Measurements from ENCODE around the gene ZMIZ1.

ZMIZ1 gene

DNA sequence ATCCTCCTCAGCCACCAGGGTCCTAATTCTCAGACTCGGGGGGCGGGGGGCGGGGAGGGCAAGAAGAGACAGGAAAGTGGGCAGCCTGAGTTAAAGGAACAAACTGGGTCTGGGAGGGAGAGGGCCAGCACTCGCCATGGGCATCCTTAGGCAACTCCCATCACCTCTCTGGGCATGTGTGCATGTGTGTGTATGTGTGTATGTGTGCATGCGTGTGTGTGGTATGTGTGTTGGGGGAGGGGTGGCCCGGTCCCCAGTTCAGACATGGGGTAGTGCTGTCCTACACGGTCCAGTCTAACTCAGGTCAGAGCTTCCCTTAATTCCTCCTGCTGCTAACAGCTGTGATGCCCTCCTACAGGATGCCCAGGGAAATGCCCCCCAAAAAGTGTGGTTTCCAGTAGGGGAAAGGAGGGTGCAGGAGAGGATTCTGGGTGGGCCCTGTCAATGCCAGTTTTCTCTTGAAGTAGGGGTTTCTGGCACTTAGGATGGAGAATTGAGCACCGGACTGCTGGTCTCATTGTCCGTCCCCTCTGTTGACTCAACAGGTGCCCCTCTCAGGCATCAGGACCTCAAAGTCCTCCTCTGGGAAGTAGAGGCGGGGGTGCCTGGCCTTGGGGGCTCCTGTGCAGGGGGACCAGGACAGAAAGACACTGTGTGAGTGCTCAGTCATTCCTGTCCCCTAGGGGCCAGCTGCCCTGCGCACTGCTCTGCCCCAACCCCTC, 15.1 kb upstream of the ZMIZ1 start:
- FAIRE-seq: no peak

DNA sequence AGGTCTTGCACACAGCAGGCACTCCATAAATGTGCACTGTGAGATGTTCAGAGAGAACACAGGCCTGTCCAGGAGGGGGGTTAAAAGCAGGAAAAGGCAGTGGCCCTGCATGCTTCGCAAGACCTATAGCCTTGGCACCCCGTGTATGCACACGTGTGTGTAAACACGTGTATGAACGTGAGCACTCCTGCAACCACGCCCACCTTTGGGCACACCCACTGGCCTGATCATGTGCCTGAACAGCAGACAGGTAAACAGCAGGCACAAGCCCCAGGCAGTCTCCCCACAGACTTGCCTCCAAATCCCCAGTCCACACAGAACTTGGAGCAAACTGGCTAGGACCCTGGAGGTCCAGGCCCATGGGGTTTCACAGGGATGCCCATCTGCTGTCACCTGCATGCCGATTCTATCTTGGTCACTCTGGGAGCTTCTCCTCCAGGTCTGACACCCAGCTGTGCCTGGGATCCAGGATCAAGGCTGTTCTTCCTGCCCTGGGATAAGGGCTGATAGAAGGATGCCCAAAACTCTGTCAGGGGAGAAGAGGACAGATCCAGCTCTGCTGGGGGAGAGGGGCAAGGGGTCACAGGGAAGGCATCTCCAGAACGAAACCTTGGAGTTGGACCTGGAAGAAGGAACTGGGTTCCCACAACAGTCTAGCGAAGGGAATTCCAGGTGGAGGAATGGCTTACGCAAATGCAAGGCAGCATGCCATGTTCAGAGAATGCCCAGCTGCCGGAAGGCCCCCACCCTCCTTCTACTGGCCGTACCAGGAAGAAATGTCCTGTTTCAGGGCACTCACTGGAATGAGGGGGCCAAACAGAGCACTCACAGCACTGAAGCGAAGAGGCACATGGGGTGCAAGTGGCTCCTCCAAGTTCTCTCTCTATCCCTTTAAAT, 14.3 kb upstream of the ZMIZ1 start:
- no peak for FAIRE-seq

DNA sequence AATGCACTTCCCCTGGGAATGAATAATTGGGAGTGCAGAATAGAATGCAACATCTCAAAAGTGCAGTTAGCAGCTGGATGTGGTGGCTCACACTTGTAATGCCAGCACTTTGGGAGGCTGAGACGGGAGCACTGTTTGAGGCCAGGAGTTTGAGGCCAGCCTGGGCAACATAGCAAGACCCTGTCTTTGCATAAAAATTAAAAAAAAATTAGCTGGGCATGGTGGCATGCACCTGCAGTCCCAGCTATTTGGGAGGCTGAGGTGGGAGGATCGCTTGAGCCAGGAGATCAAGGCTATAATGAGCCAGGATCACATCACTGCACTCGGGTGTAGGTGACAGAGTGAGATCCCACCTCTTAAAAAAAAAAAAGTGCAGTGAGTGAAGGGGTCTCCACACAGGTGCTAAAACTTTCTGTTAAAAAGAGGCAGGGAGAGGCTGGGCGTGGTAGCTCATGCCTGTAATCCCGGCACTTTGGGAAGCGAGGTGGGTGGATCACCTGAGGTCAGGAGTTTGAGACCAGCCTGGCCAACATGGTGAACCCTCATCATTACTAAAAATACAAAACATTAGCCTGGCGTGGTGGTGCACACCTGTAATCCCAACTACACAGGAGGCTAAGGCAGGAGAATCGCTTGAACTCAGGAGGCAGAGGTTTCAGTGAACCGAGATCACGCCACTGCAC, 13.5 kb upstream of the ZMIZ1 start:
- no peak for FAIRE-seq

DNA sequence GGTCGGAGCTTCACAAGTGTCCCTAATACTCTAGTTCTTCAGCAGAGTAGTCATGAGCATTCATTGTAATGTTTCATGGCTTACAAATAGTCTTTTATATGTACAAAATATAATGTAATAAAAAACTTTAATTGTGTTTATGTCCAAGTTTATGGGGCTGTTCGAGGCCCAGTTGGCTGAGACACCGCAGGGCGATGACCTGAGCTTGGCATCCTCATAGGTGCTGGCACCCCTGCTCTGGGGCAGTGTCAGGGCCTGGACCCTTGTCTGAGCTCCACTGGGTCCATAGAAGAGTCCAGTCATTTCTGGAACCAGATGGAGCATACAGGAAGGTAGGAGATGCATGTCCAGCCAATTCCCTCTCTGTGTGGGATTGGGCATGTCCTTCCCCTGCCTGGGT, 12.9 kb upstream of the ZMIZ1 start:
- no peak for FAIRE-seq

DNA sequence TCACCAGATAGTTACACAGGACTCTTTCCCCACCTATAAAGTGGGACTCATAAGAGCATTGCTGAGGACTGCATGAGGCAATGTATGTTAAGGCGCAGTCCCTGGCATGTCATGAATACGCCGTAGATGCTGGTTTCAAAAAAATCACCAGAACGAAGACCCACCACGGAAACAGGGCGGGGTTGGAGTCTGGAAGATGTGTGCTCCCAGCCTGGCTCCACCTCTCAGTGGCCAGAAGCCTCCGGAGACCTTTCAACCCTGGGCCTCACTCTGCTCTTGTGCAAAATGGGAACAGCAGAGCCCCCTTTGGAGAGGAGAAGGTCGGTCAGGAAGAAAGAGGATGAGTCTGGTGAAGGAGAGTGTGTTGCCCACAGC, 12.4 kb upstream of the ZMIZ1 start:
- no peak for FAIRE-seq

DNA sequence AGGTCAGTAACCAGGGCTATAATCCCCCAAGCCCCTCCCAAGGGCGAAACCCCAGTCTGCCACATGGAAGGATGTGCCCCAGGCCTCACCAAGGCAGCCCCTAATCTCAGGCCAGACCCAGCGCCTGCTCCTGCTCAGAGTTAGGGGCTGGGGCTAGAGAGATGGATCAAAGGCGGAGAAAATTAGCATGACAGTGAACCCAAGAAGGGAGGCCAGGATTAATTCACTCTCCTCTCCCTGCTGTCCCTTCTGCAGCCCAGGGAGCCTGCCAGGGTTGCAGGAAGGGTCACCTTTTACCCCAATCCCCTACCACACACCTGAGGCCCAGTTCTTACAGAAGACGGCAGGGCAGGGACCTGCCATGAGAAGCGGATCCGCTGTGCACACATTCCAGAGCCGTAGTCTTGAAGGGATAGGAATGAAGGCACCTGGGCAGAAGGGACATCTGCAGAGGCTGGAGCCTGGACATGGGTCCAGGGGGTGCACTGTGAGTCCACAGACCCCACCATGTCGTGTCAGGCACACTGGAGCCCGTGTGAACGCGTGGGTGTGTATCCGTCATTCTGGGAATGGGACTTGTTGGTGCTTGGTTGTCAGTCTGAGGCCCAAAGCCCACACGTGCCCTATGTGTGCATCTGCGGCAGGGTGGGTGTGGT, 11.9 kb upstream of the ZMIZ1 start:
- FAIRE-seq: no peak

DNA sequence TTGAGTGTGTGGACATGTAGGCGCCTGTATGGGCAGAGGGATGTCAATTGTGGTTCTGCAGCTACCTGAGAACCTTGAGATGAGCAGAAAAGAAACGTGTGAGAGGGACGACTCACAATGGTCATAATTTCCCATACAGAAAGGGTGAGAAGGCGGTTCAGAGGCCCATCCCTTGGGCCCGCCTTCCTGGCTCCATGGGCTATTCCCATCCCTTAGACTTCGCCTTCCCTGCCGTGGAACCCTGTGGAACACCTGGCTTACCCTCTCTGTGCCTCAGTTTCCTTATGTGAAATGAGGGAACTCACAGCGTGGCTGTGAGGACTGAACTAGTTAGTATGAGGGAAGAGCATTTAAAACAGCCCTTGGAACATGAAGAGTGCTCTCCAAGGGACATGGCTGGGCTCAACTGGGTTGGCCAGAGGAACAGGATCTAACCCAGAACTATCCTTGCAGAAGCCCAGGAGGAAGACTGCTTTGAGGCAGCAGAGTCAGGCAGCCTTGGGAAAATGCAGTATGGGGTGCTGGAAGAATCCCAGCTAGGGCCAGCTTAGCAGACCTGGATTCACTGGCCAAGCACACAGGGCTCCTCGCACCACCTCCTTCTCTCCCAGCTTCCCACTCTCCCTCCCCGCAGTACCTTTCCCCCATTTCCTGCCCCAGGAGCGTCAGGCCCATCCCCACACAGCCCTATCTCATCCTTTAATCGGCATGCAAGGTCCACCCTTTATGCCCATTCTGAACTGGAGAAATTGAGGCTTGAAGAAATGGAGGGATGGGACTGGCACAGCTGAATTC, 11.1 kb upstream of the ZMIZ1 start:
- no peak for FAIRE-seq

DNA sequence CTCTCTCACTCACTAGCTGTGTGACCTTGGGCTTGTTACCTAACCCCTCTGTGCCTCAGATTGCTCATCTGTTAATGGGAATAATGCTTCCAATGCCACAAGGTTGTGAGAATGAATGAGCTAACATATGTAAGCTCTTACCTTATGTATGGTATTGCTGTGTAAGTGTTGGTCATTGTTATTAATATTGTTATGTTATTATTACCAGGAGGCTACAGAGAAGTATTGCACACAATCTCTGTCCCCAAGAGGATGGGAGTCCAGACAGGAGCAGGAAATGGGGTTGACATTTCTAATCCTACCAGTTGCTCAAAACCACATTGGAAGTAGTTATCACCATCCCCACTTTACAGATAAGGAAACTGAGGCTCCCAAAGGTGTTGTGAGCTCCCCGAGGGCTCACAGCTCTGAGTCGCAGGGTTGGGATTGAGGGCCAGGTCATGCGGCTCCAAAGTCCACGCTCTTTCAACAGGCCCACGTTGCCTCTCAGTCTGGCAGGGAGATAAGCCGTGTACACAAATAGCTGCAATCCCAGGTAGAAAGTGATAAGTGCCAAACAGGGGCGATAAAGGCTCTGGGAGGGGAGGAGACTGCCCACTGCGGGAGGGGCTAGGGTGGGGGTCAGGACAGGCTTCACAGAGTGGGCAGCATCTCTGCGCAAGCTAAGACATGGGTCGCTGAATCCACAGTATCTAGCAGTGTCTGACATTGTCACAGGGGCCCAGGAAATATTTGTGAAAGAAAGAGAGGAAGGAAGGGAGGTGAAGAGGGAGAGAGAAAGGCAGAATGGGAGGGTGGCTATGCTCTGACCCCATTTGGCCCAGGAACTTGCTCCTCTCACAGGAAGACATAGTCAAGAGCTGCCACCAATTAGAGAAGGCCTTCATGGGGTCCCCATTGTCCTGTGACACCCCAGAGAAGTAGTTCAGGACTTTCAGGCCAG, 9.6 kb upstream of the ZMIZ1 start:
- no peak for FAIRE-seq

DNA sequence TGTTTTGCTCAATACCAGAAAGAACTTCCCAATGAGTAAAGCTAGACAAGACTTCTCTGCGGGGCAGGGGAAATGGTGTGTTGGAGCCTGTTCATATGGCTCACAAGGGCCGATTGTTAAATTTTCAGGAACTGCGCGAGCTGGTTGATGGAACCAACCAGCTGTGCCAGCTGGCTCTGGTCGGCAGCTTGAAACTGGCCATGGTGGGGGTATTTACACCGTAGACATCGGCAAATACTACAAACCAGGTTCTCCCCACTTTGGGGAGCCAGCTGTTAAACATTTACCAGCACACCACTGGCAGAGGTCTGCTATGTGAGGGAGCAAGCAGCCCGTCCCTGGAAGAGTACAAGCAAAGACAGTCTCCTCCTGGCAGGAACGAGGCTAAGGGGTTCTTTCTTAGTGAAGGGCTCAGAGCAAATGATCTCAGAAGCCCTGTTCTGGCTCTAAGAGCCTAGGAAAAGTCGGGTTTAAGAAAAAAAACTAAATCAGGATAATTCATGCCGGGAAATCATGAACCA, 8.8 kb upstream of the ZMIZ1 start:
- no peak for FAIRE-seq

DNA sequence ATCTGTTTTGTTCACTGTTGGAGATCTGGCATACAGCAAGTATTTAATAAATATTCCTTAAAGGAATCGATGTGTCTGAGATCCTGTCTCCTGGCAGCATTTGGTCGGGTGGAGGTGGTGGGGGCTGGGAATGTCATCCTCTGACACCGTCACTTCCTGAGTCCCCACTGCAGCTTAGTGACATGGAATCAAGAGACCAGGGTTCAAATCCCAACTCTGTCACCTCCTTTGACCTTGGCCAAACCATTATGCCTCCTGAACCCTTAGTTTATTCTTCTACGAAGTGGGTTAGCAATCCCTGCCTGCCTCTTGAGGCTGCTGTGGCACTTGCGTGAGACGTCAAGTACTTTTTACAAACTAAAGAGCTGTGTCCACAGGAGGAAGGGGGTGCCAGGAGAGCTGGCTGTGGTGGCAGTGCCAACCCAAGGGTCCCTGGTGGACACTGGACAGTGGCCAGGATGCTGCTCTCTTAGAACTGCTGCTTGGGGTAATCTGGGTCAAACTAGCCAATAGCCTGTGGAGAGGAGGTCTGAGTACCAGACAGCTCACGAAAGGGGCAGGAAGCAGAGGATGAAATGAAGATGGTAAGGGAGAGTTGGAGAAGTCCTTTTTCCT, 8.0 kb upstream of the ZMIZ1 start:
- no peak for FAIRE-seq

DNA sequence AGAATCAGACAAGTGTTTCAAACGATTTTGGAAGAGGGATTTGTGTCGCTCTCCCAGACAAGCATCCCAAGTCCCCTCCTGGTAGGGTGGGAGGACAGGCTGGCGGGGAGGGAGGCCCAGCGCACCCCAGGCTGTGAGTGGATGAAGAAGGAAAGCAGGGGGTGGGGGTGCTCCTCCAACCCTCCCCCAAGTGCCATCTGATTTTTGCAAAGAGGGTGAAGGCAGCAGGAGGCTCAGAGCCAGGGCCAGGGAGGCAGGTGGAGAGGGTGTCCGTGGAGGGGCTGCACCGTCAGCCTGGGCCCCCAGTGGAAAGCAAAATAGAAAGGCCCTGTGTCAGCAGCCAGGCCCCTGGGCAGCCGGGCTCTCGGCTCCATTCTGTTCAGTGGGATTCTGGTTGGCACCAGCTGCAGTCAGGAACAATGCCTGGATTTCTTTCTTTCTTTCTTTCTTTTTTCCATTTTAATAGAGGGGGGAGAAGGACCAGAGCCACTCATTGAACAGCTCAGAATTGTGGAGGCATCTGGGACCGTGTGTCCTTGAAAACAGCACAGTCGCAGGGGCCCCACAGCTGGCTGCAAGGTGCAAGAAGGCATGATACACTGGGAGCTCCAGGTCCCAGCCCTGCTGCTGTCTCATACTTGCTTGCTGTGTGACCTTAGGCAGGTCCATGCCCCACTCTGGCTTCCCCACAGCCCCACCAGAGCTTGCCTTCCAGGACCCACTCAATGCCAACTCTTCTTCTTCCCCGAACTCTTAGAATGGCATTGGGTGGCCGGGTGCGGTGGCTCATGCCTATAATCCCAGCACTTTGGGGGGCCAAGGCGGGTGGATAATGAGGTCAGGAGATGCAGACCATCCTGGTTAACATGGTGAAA, 7.1 kb upstream of the ZMIZ1 start:
- FAIRE-seq: no peak

DNA sequence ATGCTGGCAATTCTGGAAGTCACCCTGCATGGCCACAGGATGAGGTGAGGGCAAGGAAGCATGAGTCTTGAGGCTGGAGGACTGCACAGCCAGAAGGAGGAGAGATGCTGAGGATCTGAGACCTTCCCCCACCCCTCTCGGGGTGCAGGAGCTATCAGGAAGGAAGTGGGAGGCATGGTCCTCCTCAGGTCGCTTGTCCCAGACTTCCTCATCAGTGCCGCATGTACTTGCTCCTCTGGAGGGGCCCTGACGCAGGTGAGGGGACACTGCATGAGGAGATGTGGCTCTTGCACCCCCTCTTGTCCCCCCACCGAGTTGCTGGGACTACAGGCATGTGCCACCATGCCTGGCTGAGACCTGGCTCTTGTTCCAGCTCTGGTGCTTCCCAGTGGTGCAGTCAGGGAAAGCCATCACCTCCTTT, 5.7 kb upstream of the ZMIZ1 start:
- FAIRE-seq: no peak

DNA sequence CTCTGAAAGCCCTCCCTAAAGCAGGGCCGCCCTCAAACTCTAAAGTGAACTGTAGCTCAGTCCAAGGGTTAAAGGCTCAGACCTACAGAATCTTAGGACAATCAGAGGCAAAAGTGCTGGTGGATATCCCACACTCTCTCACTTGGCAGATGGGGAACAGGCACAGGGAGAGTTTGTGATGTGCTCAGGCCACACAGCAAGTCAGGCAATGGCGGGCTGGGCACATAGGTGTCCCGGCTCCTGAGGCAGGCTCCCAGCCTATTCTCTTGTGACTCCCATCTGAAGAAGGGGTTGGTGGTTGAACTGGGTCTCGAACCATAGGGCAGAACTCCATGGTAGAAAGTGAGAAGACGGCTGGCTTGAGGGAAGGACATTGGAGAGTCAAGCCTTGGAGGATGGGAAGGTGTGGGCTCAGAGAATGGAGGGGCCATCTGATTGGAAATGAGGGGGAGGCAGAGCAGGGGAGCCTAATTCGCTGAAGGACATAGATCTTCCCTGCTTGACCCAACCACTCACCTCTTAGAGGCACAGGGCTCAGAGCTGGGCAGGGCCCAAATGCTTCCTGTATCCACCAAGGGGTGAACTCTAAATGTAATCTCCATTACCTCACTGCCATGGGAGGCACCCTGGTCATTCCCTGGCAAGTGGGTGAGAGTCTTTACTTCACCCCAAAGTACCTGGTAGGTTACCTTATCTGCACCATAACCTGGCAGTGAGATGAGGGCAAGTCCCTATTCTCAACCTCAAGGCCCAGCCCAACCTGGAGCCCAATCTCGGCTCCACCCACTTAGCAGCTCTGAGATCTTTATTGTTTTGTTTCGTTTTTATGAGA, 4.9 kb upstream of the ZMIZ1 start:
- no peak for FAIRE-seq

DNA sequence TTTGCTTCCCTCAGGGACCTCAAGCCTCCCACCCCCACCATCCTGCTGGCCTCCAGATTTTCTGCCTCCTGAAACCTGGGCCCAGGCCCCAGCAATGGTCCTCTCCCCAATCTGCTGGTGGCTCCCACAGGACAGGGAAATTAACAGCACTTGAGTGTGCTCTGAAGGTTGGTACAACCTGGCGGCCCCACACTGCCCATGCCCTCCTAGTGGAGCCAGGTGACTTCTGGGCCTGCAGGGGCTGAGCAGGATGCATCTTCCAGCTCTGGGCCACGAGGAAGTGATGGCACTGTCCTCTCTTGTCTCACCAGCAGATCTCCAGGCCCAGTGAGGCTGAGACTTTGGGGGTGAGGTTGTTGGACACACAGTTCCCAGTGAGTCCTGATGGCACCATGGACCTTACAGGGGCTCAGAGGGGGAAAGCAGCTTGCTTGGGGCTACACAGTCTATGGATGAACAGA, 3.6 kb upstream of the ZMIZ1 start:
- no peak for FAIRE-seq

DNA sequence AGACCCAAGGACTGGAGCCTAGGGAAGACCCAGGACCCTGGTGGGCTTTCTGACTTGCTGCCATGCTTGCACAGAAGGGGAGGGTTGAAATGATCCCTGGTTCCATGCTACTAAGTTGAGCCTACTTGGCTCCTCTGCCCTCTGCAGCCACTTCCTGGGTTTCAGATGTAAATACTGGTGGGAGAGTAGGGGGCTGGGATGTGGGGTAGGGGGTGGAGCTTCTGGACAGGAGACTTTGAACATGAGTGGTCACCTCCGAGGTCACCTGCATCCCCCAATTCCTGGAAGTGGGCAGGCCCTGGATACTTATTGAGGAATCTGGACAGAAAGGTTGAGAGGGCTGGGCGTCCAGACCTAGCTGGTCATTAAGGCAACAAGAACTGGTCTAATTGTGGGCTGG, 2.9 kb upstream of the ZMIZ1 start:
- no peak for FAIRE-seq

DNA sequence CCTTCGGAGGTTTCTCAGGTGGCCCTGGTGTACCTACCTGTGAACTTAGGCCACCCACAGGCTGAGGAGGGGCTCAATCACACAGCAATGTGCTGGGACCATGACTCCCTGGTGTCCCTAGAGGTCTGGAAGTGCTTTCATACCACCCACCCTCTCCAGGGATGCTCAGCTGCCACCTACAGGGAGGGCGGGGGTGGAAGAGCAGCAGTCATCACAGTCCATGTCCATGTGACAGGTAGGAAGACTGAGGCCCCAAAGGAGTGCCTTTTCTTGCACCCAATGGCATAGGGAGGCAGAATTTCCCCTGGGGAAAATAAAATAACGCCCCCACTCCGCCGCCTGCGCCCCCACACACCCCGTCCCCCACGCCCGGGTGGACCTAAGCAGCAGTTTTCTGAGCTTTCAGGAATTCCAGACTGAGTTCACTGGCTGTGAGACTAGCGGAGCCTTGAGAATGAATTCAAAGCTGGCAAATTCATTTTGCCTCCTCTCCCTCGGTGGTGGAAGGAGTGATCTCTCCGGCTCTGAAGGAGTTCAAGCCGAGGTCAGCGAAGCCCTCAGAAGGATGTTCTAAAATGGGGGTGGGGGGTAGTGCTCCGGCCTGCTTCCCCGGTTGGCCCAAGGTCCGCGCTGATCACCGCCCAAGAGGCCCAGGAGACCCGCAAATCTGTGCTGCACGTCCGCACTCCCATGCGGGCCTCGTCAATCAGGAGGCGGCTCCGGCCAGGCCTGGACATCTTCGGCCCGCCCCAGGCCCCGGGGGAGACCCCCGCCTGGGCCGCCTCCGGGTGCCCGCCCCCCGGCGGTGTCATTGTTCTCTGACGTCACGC, 2.1 kb upstream of the ZMIZ1 start:
- FAIRE-seq: no peak

Data from endometrium (tissue), 2 donors.